Measurements from ENCODE around the gene SSH3.

SSH3 gene

DNA sequence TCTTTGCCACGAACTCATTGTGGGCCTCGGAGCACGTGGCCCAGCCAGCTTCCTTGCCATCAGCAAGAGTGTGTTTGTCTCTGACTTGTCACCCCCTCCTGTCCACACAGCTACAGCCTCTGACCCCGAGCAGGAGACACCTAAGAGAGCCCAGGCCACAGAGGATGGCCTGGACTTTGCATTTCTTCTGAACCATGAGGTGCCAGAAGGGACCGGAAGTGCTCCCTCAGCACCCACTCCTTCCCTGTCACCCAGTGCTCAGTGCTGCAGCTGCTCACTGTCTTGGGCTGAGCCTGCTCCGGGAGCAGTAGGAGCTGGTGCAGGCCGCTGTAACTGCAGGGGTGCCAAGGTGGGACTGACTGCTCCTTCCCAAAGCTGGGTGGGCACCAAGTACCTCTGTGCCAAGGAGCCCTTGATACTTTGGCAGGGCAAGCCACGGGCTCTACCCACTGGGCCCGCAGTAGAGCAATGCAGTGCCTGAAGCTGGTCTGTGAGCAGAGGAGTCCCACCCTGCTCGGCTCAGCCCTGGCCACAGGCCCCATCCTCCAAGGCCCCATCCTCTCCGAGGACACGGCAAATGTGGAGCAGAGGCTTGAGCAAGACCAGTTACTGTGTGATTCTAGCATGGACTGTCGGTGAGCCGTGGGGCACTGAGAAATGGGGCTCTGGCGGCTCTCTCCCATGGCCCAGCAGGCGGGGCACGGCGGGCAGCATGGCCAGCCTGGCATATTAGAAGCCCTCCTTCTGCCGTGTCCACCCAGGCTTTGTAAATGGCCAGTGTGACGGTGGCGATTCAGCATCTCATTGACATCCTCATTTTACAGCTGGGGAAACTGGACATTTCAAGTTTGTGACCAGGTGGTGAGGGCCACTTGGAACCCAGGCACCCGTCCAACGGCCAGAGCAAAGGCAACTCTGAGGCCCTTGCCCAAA is 30.7 kb upstream of the SSH3 start:
- H3K4me3 ChIP-seq (ENCODE audit: control insufficient read depth, low read depth, low read length), result no peak overlapping the region
- no peak for DNase-seq (ENCODE audit: low read depth)
- TF ChIP-seq, protein P1, sequence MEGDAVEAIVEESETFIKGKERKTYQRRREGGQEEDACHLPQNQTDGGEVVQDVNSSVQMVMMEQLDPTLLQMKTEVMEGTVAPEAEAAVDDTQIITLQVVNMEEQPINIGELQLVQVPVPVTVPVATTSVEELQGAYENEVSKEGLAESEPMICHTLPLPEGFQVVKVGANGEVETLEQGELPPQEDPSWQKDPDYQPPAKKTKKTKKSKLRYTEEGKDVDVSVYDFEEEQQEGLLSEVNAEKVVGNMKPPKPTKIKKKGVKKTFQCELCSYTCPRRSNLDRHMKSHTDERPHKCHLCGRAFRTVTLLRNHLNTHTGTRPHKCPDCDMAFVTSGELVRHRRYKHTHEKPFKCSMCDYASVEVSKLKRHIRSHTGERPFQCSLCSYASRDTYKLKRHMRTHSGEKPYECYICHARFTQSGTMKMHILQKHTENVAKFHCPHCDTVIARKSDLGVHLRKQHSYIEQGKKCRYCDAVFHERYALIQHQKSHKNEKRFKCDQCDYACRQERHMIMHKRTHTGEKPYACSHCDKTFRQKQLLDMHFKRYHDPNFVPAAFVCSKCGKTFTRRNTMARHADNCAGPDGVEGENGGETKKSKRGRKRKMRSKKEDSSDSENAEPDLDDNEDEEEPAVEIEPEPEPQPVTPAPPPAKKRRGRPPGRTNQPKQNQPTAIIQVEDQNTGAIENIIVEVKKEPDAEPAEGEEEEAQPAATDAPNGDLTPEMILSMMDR (conservative IDR thresholded peaks at IDR 0.05; ENCODE audit: control insufficient read depth, insufficient read depth, low read depth, low read length), result no peak

DNA sequence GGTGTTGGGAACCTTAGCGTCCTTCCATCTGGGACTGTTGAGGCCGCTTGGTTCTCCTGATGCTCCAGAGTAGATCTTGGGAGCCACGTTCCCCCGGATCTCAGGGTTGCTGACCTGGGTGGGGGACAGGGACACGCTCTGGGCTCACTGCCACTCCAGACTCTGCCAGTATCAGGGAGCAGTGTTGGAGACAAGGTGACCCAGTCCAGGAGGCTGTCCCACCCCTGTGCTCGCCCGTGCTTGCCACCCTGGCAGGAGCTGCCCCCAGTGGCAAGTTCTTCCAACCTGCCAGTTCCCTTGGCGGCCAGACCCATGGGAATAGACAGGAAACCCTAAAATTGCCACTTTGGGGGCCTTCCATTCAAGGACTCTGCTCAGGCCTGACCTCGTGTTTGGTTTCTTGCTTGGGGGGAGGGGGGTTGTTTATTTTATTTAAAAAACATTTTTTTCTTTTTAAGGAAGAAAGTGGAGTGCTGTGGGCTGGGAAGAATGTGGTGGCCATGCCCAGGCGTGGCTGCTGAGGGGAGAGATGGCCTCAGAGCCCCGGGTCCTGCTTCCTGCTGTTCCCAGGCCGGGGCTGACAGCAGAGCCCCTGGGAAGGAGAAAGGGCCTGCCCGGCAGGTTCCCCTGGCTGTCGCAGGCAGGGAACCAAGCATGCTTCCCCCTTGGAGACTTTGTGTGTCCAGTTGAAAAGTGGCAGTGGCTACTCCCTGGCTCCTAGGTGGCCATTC is 29.9 kb upstream of the SSH3 start:
- no peak overlapping the region for H3K4me3 ChIP-seq (ENCODE audit: control insufficient read depth, low read depth, low read length)
- no peak for DNase-seq (ENCODE audit: low read depth)
- TF ChIP-seq, protein P1 (conservative IDR thresholded peaks at IDR 0.05; ENCODE audit: control insufficient read depth, insufficient read depth, low read depth, low read length), result no peak

DNA sequence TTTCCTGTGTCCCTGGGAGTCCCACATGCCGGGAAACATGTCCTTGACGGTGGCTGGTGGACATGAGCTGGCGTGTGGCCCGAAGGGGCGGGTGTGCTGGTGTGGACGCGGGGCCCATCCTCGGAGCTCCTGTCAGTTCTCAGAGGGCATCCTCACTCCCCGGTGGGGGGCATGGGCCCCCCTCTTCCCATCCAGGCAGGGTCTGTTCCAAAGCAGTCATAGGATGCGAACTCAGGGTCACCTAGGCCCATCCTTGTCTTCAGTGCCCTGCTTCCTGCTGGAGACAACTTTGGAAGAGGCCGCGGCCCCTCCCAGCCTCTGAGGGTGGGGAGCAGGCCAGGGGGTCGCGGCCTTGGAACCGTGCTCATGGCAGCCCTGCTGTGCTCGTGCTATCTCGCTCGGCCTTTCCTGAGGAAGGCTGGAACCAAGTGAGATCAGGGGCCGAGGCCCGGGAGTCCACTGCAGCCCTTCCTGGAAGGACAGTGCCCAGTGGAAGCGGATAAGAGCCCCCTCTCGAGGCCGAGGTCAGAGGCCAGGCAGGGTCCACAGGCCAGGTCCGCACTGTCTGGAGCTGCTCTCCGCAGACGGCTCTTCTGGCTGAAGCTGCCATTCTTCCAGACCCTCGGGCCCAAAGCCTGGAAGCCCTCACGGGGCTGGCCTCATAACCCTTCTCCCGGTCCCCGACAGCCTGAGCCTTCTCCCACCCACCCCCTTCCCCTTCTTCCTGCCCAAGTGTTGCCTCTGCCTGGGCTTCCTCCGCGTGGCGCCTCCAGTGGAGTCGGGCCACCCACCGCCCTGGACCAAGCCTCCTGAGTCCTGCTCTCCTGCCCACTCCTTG is 28.3 kb upstream of the SSH3 start:
- no peak for DNase-seq (ENCODE audit: low read depth)
- no peak overlapping the region for H3K4me3 ChIP-seq (ENCODE audit: control insufficient read depth, low read depth, low read length)
- TF ChIP-seq, protein P1 (conservative IDR thresholded peaks at IDR 0.05; ENCODE audit: control insufficient read depth, insufficient read depth, low read depth, low read length), result no peak

DNA sequence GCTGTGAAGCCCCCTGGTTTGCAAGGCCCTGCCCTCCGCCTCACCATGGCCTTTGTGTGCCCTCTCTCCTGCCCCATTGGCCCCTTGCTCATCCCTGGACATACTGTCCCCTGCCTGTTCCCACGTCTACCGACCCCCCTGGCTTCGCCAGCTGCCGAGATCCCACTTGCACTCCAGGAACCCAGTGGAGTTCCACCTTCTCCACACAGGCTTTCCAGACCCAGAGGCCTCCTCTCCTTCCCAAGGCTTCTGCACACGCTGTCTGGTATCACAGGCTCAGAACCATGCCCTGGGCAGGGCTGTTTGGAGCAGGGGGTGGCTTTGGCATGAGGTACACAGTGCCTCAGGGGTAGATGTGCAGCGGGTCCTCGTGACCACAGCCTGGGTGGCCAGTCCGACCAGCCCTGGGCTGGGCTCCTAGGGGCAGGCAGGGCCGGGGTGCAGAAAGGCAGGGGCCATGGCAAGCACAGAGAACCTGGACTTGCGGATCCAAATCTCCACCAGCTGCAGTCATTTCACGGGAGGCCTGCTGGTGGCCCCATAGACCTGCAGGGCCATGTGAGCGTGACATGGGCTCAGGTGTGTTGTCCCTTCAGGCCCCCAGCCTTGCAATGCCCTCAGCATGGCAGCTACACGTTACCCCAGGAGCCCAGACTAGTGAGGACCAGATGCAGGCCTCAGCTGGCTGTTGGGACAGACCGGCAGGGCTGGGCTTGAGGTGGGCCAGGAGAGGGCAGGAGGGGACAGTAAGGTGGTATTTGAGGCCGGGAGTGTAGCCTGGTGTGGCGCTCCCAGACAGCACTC is 27.5 kb upstream of the SSH3 start:
- TF ChIP-seq, protein P1 (conservative IDR thresholded peaks at IDR 0.05; ENCODE audit: control insufficient read depth, insufficient read depth, low read depth, low read length), result no peak
- no peak for DNase-seq (ENCODE audit: low read depth)
- H3K4me3 ChIP-seq (ENCODE audit: control insufficient read depth, low read depth, low read length), result no peak overlapping the region

DNA sequence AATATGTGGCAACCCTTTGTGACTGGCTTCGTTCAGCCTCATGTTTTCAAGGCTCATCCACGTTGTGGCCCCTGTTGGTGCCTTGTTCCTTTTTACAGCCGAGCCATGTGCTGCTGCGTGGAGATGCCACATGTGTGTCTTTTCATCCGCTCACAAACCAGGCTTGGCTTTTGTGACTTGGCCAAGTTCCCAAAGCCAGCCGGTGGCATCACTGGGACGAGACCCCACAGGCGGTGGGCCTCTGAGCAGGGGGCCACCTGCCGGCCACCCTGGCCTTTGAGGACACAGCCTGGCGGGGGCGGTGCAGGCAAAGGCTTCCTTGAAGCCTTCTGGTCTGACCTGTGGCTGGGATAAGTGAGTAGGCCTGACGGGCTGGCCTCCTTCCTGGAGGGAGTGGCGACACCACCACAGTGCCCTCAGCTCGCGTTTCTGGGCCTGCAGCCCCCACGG is 26.5 kb upstream of the SSH3 start:
- TF ChIP-seq, protein P1 (conservative IDR thresholded peaks at IDR 0.05; ENCODE audit: control insufficient read depth, insufficient read depth, low read depth, low read length), result peak; percentile 26
- peak; percentile 67 for DNase-seq (ENCODE audit: low read depth)
- H3K4me3 ChIP-seq (ENCODE audit: control insufficient read depth, low read depth, low read length), result no peak overlapping the region
